GM19438 (cell line): ENCODE results near the gene TBC1D22A.
"Not testable (repeated sequence)": the region's sequence is repeated elsewhere in the genome, so short reads cannot be mapped to it uniquely, and the experiment has no call there.

Source experiments
- ATAC-seq: cut with Tn5 transposase; IDR thresholded peaks from one replicate; pipeline ENCODE4 v1.9.1; 2021; ENCODE audit warnings: low read depth; ENCODE audit not compliant: unreplicated experiment

Gene TBC1D22A

DNA sequence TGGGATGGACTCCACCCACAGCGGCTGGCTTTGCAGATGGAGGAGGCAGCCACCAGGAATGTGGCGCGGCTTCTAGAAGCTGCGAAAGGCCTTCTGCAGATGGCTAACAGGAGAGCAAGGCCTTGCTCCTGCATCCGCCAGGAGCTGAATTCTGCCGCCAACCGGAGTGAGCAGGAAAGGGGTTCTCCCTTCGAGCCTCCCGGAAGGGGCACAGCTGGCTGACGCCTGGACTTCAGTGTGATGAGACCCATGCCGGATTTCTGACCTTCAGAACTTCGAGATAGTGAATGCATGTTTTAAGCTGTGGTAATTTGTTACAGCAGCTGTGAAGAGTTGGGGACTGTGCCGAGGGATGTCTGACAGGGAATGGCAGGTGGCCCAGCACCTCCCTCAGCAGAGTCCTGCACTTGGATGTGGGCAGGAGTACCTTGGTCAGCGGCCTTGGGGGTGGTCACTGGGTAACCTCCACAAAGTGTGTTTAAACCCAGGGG is 7.7 kb downstream of the TBC1D22A start:
- no peak for ATAC-seq

DNA sequence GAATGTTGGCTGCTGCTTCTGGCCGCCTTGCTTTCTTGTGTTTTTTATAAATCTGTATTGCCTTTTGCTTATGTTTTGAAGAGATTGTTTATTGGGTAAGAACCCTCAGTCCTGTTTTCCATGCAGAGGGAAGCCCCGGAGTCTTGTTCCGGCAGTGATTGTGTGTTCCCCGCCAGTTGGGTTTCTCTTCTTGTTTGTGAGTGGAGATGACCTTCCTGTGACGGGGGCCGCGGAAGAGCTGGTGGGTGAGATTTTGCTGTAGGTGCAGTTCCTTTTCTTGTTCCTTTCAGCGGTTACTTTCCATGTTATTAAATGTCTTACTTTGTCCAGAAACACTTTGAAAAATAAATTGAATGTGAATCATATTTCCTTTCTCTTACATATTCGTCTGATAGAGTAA is 8.3 kb downstream of the TBC1D22A start:
- no peak for ATAC-seq

DNA sequence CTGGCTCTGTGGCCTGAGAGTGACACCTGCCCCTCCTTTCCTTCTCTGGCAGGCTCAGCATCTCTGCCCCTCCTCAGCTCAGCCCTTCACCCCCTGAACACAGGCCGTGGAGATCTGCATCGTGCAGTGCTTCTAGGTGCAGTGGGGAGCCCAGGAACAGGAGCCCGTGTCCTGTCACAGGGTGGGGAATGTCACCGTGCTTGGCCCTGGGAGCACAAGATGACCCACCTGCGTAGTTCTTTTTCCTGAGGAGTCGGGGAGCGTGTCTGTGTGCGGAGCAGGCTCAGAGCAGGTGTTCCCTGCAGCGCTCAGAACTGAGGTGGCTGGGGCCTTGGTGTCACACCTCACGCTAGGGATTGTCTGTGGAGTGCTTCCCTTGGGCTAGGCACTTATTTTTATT is 10.6 kb downstream of the TBC1D22A start:
- ATAC-seq: no peak

DNA sequence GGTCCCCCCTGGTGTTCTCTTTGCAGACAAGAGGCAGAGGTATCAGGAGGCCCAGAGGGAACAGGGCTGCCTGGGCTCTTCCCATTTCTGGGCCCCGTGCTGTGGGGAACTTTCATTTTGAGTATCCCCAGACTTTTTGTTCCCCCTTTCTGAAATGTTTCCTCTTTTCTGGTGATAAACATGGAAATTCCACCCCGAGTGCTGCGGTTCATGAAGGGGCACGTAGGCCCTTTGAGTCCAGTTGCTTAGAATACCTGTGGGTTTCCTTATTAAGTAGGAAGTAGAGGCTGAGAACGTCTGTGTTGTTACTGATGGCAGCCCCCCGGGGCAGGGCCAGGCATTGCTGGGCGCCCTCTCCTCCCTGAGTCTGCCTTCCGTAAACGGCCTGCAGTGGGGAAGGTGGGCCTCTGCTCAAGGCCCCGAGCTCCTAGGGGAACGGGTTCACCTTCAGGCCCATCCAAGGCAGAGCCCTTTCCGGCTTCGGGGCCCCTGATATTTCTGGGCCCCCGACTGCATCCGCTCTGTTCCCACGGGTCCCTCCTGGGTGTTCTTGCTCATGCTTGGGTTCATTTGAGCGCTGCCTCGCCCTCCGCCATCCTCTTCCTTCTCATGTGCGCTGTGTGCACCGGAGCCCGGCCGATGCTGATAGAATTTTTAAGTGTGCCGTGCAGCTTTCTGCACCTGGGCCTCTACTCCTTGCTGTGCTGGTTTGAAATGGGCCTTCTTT is 12.0 kb downstream of the TBC1D22A start:
- peak; percentile 31 for ATAC-seq

DNA sequence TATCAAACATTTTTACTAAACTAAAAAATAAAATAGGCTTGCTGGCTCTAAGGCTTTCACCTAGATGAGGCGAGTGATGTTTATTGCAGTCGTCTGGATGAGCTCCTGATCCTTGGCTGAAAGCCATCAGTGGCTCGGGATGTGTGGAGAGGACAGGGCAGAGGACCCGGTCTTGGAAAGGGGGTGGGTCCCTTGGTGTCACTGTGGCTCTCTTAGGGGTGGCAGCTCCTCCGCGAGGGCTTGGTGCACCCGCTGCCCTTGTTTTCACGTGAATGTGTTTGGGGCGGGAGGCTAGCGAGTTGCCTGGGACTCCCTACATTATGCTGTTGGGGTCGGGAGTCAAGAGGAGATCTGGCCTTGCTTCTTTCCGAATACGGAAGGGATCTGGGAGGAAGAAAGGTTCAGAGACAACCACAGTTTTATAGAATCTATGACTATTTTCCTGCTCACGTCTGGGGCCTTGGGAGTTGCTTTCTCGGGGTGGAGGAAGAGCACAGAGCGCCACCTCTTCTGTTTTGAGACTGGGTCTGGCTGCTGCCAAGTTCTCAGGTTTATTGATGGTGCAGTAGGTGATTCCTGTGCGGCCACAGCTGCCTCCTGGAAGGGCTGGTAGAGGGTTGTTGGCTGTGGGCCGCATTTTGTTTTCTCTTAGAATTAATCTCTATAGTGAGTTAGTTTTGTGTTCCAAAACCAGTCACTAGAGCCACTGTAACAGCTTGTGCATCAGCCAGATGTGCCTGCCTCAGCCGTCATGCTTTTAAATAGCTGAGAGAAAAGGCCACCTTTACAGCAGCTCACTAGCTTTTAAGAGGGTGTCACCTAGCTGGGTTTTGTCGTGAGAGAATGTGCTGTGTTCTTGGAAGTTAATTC is 12.8 kb downstream of the TBC1D22A start:
- ATAC-seq: no peak

DNA sequence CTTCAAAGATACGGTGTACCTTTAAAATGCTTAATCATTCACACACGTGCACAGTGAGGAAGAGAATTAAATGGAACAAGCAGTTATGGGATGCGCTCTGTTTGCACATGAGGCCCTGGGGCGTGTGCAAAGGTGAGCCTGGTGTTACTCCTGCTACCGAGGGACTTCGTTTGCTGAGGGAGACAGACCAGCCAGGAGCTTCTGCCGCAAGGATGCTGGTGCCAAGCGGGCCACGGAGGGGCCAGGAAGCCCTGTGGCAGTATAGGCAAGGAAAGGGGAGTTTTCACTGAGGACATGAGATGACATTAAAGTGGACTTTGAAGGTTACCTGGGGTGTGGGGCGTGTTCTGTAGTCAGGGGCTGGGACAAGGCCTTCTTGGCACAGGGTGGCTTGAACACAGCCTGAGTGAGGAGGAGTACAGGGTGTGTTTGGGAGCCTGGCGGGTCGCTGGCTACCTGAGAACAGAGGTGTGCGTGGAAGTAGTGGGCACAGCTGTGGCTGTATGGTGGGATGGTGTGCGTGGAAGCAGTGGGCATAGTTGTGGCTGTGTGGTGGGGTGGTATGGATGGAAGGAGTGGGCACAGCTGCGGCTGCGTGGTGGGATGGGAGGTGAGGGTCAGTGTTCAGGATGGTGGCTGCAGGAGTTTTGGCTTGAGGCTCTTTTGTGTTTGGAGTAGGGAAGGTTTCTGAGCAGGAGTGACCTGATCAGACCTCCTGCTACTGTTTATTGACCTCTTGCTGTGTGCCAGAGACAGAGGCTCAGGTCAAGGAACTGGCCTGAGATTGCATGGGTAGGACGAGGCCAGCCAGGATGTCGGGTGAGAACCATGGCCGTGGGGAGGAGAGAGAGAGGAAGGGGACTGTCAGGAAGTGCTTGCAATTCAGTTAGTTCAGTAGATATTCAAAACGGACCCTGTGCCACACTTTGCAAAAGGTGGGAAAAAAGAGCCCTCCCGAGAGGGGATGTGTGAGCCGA is 13.7 kb downstream of the TBC1D22A start:
- ATAC-seq: no peak

DNA sequence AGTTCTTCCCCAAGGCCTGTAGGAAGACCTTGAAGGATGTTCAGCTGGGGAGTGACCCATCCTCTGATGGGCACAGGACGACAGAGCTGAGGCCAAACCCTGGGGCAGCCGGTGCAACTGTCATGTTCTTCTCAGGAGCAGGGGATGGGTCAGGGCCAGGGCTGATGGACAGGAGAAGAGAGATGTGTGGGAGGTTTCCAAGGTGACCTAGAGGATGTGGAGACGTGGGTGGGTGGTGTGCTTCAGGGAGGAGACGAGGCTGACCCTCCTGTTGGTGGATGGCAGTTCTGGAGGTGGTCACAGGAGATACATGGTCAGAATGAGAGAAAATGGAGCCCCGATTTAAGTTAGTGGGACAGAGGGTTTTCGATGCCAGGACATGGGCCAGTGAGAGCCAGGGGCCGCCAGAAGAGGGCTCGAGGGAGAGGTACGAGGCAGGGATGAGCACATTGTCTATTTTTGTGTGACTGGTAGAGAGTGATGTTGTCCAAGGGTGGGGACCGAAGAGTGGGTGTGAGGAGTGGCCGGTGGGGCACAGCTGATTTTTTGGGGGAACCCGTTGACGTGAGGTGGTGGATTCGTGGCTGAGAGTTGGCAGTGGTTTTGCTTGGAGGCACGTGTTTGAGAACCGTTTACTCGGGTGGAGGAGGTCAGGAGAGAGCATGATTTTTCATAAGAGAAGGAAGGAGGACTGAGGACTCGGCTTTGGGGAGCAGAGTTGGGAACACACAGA is 14.6 kb downstream of the TBC1D22A start:
- ATAC-seq: no peak

DNA sequence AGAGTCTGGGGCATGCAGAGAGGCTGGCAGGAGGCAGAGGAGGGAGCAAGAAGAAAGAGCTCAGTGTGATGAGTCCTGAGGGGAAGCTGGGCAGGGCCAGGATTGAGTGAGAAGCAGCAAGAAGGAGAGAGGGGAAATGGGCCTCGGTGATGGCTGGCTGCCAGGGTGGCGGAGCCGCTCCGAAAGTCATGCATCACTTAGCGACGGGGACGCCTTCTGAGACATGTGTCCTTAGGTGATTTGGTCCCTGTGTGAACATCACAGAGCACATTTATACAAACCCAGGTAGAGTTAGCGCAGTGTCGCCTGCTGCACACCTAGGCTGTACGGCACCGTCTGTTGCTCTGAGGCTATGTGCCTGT is 15.1 kb downstream of the TBC1D22A start:
- ATAC-seq: no peak

DNA sequence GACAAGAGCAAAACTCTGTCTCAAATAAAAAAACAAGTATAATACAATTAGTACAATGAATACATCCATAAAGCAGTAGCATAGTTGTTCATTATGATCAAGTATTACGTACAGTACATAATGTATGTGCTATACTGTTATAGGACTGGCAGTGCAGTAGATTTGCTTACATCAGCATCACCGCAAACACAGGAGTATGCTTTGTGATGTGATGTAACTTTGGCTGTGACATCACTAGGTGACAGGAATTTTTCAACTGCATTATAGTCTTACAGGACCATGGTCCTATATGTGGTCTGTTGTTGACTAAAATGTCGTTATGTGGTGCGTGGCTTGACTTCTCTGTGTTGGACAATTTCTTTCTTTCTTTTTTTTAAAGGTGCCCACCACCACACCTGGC is 16.6 kb downstream of the TBC1D22A start:
- ATAC-seq: no peak

DNA sequence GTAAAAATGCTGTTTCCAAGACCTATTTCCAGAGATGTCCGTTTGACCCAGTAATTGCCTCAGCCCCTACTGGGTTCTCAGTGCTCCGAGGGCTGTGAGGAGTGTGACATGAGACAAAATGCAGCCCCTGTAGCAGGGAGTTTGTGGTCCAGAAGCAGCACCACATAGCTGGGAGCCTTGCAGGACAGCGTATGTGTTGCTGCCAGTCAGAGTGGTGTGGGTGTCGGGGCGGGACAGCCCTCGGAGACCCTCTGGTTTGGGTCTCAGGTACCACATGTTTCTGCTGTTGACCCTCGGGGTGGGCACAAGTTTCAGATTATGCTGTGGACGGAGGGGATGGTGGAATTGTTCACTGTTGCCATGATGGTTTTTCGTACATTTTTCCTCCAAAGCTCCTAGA is 17.2 kb downstream of the TBC1D22A start:
- no peak for ATAC-seq

DNA sequence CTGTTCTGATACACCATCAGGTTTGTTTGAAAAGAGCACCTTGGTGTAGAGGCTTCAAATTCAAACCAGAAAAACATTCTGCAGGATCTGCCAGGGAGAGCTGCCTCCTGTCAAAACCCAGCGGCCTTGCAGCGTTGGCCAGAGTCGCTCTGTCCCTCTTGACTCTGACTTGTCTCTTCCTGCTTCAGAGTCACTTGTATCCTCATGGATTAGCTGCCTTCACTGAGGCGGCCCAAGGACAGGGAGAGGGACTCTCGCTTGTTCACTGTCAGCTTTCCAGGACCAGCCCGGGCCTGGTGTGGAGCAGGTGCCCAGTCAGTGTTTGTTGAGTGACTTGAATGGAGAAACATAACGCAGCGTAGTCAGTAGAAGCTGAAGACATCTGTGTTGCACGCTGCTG is 18.0 kb downstream of the TBC1D22A start:
- no peak for ATAC-seq

DNA sequence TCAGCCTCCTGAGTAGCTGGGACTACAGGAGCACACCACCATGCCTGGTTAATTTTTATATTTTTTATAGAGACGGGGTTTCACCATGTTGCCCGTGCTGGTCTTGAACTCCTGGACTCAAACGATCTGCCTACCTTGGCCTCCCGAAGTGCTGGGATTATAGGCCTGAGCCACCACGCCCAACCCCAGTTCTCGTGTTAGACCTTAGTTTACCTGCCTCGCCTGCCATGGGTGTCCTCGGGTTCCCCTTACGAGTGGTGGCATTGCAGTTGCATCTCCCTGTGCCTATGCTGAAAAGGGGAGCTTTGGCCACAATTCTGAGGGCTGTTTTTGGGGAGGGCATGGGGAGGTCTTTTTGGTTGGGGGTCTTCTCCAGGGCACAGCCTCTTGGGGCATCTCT is 18.8 kb downstream of the TBC1D22A start:
- ATAC-seq: no peak

DNA sequence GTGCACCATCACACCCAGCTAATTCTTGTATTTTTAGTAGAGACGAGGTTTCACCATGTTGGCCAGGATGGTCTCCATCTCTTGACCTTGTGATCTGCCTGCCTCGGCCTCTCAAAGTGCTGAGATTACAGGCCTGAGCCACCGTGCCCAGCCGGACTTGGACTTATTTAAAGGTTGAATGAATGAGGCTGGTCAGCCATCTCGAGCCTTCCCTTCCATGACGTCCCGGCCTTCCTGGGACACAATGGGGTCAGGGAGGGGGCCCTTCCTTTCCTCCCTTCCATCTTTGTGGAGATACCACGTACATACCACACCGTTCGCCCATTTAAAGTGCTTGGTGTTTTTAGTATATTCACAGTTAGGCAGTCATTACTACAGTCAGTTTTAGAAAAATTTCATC is 19.8 kb downstream of the TBC1D22A start:
- not testable (repeated sequence) for ATAC-seq

DNA sequence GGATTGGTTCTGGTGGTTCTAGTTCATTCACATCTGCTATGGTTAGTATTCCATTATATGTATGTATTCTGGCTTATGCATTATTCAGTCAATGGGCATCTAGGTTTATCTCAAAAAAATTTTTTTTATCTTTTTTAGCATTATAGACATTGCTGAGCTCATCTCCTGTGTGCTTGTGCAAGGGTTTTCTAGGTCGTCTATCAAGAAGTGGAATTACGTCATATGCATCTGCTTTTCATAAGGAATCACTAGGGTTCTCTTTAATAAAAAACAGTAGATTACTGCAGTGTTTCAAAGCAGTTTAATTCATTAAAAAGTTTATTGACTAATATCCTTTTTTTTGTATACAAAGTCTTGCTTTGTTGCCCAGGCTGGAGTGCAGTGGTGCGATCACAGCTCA is 21.3 kb downstream of the TBC1D22A start:
- ATAC-seq: no peak

DNA sequence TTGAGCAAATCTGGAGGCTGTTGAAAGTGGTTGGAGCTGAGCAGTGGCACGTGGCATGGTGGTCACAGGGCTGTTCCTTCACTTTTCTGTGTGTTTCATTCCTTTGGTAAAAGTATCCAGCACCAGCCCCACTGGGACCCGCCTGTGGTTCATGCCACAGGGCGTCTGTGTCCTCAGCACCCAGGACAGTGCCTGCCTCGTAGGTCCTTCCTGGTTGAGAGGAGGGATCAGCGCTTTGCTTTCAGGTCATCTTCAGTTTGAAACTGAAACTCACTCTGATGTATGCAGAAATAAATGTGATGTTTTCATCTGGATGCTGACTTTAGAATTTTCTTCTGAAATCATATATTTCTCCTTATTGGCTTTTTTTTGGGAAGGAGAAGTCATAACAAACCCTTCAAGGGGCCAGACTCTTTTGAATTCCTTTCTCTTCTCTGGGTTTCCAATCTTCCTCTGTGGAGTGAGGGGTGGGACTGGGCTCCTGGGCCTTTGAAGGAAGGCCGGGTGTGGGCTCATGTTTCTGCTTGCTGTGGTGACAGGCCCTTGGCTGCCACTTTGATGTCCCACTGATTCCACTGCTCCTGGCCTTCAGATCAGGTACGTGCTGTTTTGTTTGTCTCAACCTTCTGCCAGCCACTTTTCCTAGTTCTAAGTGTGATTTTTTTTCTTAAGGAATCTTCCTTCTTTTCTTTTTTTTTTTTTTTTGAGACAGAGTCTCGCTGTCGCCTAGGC is 26.2 kb downstream of the TBC1D22A start:
- no peak for ATAC-seq

DNA sequence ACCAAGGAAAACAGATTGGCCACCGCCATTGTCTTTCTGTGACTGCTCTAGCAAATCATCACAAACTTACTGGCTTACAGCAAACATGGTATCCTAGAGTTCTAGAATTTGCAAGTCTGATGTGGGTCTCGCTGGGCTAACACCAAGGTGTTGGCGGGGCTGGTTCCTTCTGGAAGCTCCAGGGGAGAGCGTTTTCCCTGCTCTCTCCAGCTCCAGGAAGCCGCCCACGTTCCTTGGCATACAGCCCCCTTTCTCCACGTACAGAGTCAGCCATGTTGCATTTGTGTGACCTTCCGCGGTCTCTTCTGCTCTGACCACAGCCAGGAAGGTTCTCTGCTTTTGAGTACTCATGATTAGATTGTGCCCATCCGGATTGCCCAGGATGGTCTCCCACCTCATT is 27.5 kb downstream of the TBC1D22A start:
- ATAC-seq: no peak

DNA sequence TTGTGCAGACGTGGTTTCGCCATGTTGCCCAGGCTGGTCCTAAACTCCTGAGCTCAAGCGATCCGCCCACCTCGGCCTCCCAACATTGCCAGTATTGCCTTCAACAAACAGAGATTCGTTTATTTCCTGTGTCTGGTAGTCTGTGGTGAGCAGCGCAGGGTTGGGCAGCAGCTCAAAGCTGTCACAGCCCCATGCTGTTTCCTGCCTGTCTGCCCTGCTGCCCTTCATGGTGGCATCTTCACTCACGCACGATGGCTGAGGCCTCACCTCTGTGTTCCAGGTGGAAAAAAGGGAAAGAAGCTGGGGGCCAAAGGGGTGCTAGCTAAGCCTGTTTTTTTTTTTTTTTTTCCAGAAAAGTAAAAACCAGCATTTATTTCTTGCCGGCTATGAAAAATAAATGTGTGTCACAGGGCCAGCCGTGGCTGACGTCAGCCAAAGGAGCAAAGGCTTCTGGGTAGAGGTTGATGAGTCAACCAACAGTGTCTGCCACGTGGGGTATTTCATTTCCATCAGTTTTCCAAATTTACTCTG is 28.8 kb downstream of the TBC1D22A start:
- ATAC-seq: no peak

DNA sequence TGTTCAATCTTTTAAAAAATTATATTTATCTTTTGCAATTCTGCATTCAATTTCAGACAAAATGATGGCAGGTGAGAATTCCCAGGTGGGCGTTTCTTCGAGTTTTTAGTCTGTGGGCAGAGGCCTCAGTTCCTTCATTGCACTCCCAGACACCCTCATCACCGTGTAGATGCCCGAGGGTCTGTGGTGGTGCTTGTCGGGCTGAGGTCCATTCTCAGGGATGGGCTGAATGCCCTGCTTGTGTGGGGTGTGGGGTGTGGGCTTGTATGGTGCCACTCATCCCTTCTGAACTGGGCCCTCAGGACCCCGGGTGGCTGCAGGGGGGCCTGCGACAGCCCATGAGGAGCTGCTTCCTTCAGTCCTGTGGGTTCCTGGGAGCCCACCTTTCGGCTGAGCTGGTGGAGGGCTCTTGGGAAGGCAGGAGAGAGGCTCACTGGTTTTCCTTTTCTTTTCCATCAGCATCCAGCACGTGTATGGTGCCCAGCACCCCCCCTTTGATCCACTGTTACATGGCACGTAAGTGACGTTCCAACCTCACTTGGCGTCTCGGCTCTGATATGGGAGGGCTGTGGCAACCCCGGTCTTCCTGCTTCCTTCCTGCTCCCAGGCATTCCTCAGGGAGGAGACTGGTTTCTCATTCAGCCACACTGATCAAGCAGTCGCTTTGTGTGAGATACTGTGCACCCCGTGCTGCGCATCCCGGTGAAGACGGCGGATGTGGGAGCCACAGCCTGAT is 29.8 kb downstream of the TBC1D22A start:
- ATAC-seq: no peak
